SKM-1 treated with dmso at 0.1 percent for 144 hours (cell line): Measurements from ENCODE around the gene UNC80.
A peak's percentile ranks its signal among the peaks of the same experiment; 100 is the strongest.

Source experiments
- DNase-seq: peaks from one replicate; lab custom pipeline; 2025; ENCODE audit not compliant: unreplicated experiment; lab: John Stamatoyannopoulos, UW

The UNC80 gene

GRCh38 chr2:209808521-209808920, 36.9 kb downstream of the UNC80 start:
- no peak for DNase-seq

DNA sequence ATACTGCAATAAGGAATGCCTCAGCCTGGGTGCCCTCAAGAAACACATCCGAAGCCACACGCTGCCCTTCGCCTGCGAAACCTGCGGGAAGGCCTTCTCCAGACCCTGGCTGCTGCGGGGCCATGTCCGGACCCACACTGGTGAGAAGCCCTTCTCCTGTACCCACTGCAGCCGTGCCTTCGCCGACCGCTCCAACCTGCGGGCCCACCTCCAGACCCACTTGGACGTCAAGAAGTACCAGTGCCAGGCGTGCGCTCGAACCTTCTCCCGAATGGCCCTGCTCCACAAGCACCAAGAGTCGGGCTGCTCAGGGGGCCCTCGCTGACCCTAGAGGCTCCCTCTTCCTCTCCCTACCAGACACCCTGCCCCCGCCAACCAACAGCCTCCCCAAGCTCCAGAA, 37.6 kb downstream of the UNC80 start:
- no peak for DNase-seq

GRCh38 chr2:209817844-209818271, 46.2 kb downstream of the UNC80 start:
- no peak for DNase-seq

GRCh38 chr2:209818939-209819338, 47.3 kb downstream of the UNC80 start:
- DNase-seq = no peak

GRCh38 chr2:209821806-209822205, 50.2 kb downstream of the UNC80 start:
- DNase-seq = peak; percentile 65

DNA sequence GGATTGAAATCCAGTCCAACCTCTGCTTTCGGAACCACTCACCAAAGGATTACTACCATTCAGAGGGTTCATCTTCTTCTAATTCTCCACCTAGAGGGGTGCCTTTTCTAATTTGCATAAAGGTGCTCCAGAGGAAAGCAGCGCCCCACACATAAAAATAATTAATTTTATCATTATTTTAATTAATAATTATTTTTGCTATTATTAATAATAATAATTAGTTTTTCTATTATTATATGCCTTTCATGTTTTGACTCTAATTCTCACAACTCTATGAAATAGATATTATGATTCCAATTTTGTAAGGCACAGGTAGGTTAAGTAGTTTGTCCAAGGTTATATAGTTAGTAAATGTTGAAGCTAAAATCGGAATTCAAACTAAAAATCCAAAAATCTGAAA, 51.9 kb downstream of the UNC80 start:
- no peak for DNase-seq

GRCh38 chr2:209824391-209824790, 52.8 kb downstream of the UNC80 start:
- no peak for DNase-seq

- DNase-seq = no peak
These were observed 59.3 kb downstream of the UNC80 start for GRCh38 chr2:209830722-209831465.

DNA sequence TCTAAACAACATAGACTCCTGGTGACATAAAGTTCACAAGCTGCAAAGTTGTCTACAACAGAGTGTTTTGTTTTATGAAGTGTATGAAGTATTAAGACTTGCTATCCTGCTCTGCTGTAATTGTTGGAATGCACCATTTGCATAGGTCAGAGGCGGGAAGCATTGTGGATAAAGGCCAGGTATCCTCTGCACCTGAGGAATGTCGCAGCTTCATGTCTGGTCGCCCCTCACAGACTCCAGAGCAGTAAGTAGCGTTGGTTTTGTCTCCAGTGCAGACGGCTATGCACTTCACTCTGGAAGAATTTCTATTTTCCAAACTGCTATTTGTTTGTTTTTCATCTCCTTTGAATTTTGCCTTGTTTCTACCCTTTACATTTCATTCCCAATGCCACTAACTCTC, 63.1 kb downstream of the UNC80 start:
- no peak for DNase-seq

DNA sequence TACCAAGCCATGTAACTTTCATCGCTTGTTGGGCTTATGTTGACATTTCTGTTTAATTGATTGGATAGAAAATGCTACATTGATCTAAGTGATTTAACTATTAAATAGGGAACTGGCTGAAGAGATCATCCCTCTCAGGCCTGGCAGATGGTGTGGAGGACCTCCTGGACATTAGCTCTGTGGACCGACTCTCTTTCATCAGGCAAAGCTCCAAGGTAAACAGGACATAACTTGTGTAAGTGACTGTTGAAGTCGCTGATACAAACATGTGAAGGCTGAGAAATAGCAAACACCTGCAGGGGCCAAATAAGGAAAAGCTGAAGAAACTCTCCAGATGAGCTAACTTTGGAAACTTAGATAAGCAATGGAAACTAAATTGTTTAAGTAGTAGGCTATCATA, 68.8 kb downstream of the UNC80 start:
- no peak for DNase-seq

DNA sequence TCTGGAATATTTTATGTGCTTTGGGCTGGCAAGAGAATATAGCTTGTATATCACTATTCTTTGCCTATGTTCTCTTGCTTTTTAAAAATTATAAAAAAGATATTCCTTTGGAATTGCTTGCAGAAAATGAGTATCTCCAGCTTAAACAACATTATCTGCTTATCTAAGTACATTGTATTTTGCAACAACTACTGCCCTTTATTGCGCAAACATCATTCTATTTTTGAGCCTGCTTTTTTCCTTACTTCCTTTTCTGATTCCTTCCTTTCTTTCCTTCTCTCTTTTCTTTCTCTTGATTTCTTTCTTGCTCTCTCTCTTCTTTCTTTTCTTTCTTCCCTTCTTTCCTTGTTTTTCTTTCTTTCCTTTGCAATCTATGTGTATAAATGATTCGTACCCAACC, 74.0 kb downstream of the UNC80 start:
- DNase-seq = peak; percentile 55

DNA sequence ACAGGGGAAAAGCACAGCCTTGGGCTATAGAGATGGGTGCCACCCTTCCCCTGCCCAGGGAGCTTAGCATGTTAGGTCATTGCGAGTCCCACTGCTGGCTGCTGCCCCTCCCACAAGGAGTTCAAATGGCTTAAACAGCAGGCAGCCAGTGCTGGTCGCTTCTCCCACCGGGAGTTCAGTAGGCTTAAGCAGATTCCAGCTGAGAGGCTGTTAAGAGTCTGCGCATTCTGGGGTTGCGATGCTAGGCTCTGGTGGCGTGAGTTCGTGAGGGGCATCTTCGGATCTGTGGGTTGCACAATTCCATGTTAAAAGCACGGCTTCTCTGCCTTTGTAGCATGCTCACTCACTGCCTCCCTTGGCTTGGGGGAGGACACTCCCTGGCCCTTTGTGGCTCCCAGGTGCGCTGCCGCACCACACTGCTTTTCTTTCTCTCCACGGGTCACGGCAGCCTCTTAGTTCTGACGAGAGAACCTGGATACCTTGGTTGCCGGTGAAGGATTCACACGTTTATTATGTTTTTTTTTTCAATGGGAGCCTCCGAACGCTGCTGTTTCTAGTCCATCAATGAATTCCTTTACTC, 93.2 kb downstream of the UNC80 start:
- no peak for DNase-seq

GRCh38 chr2:209868271-209868994, 96.8 kb downstream of the UNC80 start:
- no peak for DNase-seq

GRCh38 chr2:209870067-209870466, 98.4 kb downstream of the UNC80 start:
- DNase-seq = no peak

- DNase-seq = no peak
These were observed 101.0 kb downstream of the UNC80 start for GRCh38 chr2:209872675-209873074.

DNA sequence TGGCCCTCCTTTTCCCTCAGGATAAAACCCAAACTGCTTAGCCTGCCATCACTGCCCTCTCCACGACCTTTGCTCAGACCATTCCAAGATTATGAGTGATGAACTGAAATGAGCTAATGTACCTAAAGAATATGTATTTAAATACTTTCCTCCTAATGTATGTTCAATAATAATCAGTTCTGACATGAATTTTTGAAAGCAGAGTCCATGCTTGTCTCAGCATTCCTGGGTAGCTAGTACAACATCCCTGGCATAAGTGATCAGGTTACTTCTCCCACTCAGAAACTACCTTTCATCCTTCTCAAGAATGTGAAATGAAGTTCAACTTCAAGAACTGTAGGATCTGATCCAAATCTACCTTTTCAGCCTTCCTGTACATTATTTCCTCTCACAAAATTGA, 103.6 kb downstream of the UNC80 start:
- no peak for DNase-seq

DNA sequence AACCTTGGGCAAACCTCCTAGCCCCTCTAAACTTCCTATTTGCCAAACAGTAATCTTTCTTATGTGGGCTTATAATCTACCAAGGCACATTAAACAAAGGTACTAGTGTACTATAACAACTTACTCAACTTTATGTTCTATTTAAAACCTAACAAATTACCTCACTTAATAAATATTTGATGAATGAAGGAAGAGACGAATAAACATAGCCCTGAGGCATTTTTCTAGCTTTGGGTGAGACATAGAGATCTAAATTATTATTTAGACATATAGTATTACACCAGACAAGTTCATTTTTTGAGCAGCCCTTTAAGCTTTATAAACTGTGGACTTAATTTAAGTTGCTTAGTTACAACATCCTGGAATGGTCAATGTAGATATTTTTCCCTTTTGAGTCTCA, 104.6 kb downstream of the UNC80 start:
- no peak for DNase-seq

GRCh38 chr2:209878701-209879100, 107.1 kb downstream of the UNC80 start:
- DNase-seq = no peak

GRCh38 chr2:209900638-209901037, 129.0 kb downstream of the UNC80 start:
- DNase-seq = no peak

DNA sequence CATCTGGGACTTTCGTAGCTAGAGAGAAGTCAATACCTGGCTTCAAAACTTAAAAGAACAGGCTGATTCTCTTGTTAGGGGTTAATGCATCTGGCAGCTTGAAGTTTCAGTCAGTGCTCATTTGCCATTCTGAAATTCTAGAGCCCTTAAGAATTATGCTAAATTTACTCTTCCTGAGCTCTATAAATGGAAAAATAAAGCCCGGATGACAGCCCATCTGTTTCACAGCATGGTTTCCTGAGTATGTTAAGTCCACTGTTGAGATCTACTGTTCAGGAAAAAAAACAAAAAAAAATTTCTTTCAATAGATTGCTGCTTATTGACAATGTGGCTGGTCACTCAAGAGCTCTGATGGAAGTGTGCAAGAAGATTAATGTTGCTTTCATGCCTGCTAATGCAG, 129.5 kb downstream of the UNC80 start:
- DNase-seq = no peak

DNA sequence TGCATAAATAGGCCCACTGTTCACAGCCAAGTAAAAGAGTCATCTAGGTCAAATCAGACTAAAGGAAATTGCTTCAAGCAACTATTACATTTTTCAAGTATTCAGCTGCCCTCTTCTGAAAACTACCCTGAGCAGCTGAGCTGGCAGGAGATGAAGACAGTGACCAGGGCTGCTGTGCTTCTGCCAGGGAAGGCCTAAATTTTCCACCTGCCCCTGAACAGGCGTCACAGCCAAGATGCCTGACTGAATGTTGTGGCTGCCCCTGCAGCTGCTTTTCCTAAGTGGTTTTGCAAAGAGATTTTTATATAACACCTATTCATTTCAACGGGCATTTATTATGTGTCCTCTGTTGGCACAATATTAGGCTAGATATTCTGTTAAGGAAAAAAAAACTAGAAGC, 134.1 kb downstream of the UNC80 start:
- no peak for DNase-seq

DNA sequence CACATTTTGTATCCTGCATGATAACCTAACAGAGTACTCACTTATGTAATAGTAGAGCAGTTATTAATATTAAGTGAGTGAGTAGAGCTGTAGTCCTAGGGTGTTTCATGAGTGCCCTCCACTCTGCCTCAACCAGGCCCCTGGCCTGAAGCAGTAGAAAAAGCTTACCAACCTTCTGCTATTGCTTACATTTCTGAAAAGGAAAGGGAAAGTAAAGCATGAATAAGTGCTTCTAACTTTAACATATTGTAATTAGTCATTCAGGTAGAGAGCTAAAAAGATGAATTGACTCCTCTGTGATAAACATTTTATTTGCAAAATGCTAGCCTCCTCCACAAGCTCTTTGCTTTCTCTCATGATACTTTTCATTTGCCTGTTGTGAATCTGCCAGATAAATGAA, 136.1 kb downstream of the UNC80 start:
- no peak for DNase-seq
